ENCODE results near the gene KDM5C.

DNA sequence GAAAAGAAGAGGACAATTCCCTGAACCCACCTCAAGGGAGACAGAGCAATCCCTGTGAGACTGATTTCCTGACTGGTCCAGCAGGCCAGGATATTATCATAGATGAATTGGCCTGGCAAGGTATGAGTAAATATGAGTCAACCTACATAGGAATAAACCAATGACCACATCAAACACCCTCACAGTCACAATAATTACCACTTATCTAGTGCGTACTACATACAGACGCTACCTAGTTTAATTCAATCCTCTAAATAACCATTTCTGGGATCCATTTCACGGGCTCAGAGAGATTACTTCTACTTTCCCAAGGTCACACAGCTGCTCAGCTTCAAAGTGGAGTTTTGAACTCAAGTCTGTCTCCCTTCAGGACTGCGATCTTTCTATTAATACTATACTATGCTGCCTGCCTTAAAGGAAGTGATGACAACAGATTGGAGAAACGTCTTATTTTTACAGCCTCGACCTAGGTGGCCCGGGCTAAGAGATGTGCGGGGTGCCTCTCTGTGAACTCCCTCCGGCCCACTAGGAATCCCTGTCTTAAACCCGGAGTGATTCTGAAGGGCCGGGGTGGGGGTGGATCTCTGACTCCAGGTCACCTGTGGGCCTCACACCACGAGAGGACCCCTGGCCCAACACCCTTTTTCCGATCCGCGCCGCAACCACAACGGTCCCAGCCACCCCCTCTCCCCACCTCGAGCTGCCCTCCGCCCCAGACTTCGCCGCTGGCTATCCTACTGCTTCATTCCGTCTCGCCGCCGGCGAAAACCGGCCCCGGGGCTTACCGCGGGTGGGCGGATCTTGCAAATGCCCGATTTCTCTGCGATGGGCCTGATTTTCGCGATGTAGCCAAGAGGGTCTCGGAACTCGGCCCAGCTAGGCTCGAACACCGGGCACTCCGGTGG is 800 bp downstream of the KDM5C start:
- TF ChIP-seq POLR2AphosphoS5 (IDR thresholded peaks at IDR 0.05): no peak
- TF ChIP-seq, protein P1, sequence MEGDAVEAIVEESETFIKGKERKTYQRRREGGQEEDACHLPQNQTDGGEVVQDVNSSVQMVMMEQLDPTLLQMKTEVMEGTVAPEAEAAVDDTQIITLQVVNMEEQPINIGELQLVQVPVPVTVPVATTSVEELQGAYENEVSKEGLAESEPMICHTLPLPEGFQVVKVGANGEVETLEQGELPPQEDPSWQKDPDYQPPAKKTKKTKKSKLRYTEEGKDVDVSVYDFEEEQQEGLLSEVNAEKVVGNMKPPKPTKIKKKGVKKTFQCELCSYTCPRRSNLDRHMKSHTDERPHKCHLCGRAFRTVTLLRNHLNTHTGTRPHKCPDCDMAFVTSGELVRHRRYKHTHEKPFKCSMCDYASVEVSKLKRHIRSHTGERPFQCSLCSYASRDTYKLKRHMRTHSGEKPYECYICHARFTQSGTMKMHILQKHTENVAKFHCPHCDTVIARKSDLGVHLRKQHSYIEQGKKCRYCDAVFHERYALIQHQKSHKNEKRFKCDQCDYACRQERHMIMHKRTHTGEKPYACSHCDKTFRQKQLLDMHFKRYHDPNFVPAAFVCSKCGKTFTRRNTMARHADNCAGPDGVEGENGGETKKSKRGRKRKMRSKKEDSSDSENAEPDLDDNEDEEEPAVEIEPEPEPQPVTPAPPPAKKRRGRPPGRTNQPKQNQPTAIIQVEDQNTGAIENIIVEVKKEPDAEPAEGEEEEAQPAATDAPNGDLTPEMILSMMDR (IDR thresholded peaks at IDR 0.05): no peak

Measured in breast epithelium (tissue), 3 donors.